Pancreas (tissue), 10 donors: Measurements from ENCODE around the gene BRIX1. TPM values are rescaled to one million over a fixed set of nuclear protein-coding genes. Genes with fewer than 3 reads are reported as not detected.

Experiments used
- ATAC-seq, 4 donors: fragments of 200-7000 bp; cut with Tn5 transposase; one replicate each; pipeline versions ENCODE4 v1.8.0 to v1.9.1; 2020; ENCODE audit warnings: mild to moderate bottlenecking in 4 of 4, moderate library complexity in 4 of 4
- DNase-seq, 6 donors: peaks; one replicate each; pipeline ENCODE4 v3.0.0-alpha.2; 2020
- FAIRE-seq: peaks from 2 replicates; lab custom pipeline; 2012; peaks lifted over from hg19 to GRCh38; lab: Jason Lieb, UNC
- H3K27ac ChIP-seq, 4 donors: fragments of 200-600 bp; sonication (generic); 1 replicate in 3 of 4; 2 replicates in 1 of 4; pipeline versions ENCODE4 v1.5.0 to v1.8.0; 2020
- H3K27me3 ChIP-seq, 4 donors: fragments of 200-600 bp; one replicate each; pipeline ENCODE4 v1.8.0; 2021
- H3K36me3 ChIP-seq, 3 donors: fragments of 200-600 bp; sonication (generic) in 1 of 3; one replicate each; pipeline versions ENCODE4 v1.5.0 to v1.8.0; 2020 to 2021
- H3K4me1 ChIP-seq, 3 donors: fragments of 200-600 bp; one replicate each; pipeline ENCODE4 v1.8.0; 2021
- H3K4me3 ChIP-seq, 4 donors: fragments of 200-600 bp; sonication (generic) in 2 of 4; one replicate each; pipeline versions ENCODE4 v1.5.0 to v1.8.0; 2020 to 2021
- H3K9me3 ChIP-seq, 4 donors: fragments of 200-600 bp; one replicate each; pipeline ENCODE4 v1.8.0; 2021
- CTCF ChIP-seq, 4 donors: fragments of 200-600 bp; sonication (generic) in 3 of 4; IDR thresholded peaks; one replicate each; pipeline versions ENCODE4 v1.5.0 to v1.8.0; 2021; ENCODE audit warnings: antibody characterized with exemption in 4 of 4
- WGBS, 2 donors: extraction: QIAGEN DNeasy Blood & Tissue Kit; methylation state at CpG; one replicate each; pipeline ENCODE4 v1.1.7; 2013; 5-methylcytosine and 5-hydroxymethylcytosine counted together
- intact Hi-C, 3 donors: fragments of 100-400 bp; cut with DNase I; formaldehyde crosslinking; loops; one replicate each; pipeline versions ENCODE4 v1.11.1 to v1.14.2; 2022
- polyA plus RNA-seq, 2 donors: library from polyadenylated mRNA; stranded (reverse); fragments of 200-250 nt; gene quantifications; one replicate each; pipeline ENCODE4 v1.2.3, GENCODE V29; 2013
- total RNA-seq, 6 donors: library from RNA; stranded (reverse); fragmentation: NEBNext Ultra II Directional in 4 of 6; extraction: Animal tissue kit (Norgen Biotek cat#: 25700) in 4 of 6; gene quantifications; one replicate each; pipeline versions ENCODE4 v1.2.1 to v1.2.4, GENCODE V29; 2021 to 2023
- donor health status: healthy with polysubstance abuse.
- donor health status: DM: no; HTN: no; CAD: no; lungs with moderate emphysema.
- donor health status: DM: no; HTN: no; CAD: no.
- donor health status: control.
- donor health status: control.
- donor health status: Bipolar disorder and iron deficiency.
- donor health status: DM: yes; HTN: yes; CAD: no.
- donor health status: DM: no; HTN: no; CAD: no.
- donor health status: DM: no; HTN: no; CAD: no.
- donor health status: DM: yes; HTN: yes; CAD: no.

Gene BRIX1
- total and polyA plus RNA-seq, 8 donors = 4.3 to 15.9 (median 9.0) TPM

- Histone ChIP-seq H3K9me3 (no peaks in the 10 kb centered on the region), H3K36me3 (no peaks in the 10 kb centered on the region), H3K4me1 (no peaks in the 10 kb centered on the region), H3K4me3 (no peak overlapping the region), H3K27me3 (no peaks in the 10 kb centered on the region), H3K27ac (no peak overlapping the region)
- ATAC-seq (no peak), FAIRE-seq (no peak), DNase-seq (no peak)
- 68 to 76% methylated on average over 1 of the region's 1 CpG for WGBS, 2 donors
- no peak for TF ChIP-seq CTCF (IDR thresholded peaks at IDR 0.05)
- intact Hi-C loops = no loop called here
Measured at GRCh38 chr5:34869256-34869655, 46.3 kb upstream of the BRIX1 start.

DNA sequence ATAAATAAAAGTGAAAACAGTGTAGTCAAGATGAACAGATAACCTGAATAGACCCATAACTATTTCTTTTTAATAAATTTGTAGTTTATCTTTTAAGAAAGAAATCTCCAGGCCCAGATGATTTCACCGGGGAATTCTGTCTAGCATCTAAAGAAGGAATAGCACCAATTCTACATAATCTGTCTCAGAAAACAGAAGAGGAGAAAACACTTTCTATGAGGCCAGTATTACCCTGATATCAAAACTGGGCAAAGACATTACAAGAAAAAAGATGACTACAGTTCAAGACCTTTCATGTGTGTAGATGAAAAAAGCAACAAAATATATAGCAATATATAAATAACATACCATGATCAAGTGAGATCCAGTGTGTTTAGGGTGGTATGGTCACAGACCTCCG is 45.1 kb upstream of the BRIX1 start:
- Histone ChIP-seq H3K9me3 (no peaks in the 10 kb centered on the region), H3K4me3 (no peak overlapping the region), H3K27me3 (no peaks in the 10 kb centered on the region), H3K4me1 (no peaks in the 10 kb centered on the region), H3K36me3 (no peaks in the 10 kb centered on the region), H3K27ac (no peak overlapping the region)
- DNase-seq = no peak
- no peak for ATAC-seq
- no peak for TF ChIP-seq CTCF (IDR thresholded peaks at IDR 0.05)
- 90 to 98% methylated on average over 2 of the region's 2 CpGs for WGBS, 2 donors
- intact Hi-C loops = no loop called here
- FAIRE-seq = no peak

GRCh38 chr5:34876275-34876674 is 39.2 kb upstream of the BRIX1 start:
- H3K4me3 ChIP-seq = no peak overlapping the region
- no peaks in the 10 kb centered on the region for H3K4me1 ChIP-seq
- no peak for TF ChIP-seq CTCF (IDR thresholded peaks at IDR 0.05)
- H3K36me3 ChIP-seq = no peaks in the 10 kb centered on the region
- no peaks in the 10 kb centered on the region for H3K9me3 ChIP-seq
- DNase-seq (no peak), FAIRE-seq (no peak), ATAC-seq (no peak)
- intact Hi-C loops = no loop called here
- H3K27ac ChIP-seq = no peak overlapping the region
- H3K27me3 ChIP-seq = no peaks in the 10 kb centered on the region

DNA sequence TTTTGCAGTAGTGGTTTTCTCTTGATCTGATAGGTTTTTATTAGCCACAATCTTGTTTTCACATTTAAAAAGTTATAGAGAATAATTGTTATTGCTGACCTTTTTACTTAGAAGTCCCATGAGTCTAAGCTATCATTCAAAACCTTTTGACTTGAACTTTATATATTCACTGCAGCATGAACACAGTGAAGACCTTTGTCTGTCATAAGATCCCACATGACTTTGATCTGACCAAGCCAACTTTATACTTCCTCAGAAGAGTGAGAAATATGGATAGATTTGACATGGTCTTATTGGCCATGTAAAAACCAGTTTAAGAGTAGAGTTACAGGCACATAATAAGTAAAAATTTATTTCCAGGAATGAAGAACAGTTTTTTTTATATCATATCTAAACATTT is 34.3 kb upstream of the BRIX1 start:
- TF ChIP-seq CTCF (IDR thresholded peaks at IDR 0.05) = no peak
- no peak for FAIRE-seq
- intact Hi-C loops = no loop called here
- no peaks in the 10 kb centered on the region for H3K9me3 ChIP-seq
- no peaks in the 10 kb centered on the region for H3K36me3 ChIP-seq
- H3K4me1 ChIP-seq = no peaks in the 10 kb centered on the region
- H3K4me3 ChIP-seq = no peak overlapping the region
- no peak for ATAC-seq
- DNase-seq = no peak
- H3K27ac ChIP-seq = no peak overlapping the region
- no peaks in the 10 kb centered on the region for H3K27me3 ChIP-seq

GRCh38 chr5:34886392-34887119 is 29.0 kb upstream of the BRIX1 start:
- intact Hi-C loops = no loop called here
- H3K9me3 ChIP-seq = no peaks in the 10 kb centered on the region
- no peak overlapping the region for H3K27ac ChIP-seq
- H3K27me3 ChIP-seq = no peaks in the 10 kb centered on the region
- no peaks in the 10 kb centered on the region for H3K36me3 ChIP-seq
- FAIRE-seq (no peak), DNase-seq (no peak), ATAC-seq (no peak)
- WGBS, 2 donors = 88 to 93% methylated on average over 3 of the region's 3 CpGs
- TF ChIP-seq CTCF (IDR thresholded peaks at IDR 0.05) = no peak
- H3K4me1 ChIP-seq = no peaks in the 10 kb centered on the region
- H3K4me3 ChIP-seq = no peak overlapping the region
